22Rv1 (cell line): Measurements from ENCODE around the gene WIPF1.

Experiments
- ZFX ChIP-seq: fragments of 450-650 bp; IDR thresholded peaks from 2 replicates; pipeline ENCODE4 v1.6.1; 2017; ENCODE audit warnings: antibody characterized with exemption, borderline replicate concordance
- TF ChIP-seq, protein P1 (sequence below): fragments of 450-650 bp; IDR thresholded peaks from 2 replicates; pipeline ENCODE4 v1.5.1; 2017; ENCODE audit warnings: mild to moderate bottlenecking

DNA sequence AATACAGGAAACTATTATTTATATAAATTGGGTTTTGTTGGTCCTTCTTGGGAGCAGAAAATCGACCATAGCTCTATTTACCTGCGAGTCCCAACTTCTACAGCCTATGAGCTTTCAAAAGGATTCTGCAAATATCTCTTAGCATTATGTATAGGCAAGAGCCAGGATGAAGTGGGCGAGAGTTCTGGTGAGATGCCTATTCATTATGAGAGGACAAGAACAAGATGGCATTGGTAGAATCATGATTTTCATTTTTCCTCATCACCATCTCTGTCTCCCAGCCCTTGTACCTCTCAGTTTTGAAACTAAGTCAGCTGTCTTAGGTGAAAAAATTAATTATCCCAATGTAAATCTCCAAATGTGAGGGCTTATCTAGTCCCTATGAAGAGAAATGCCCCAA, 25.0 kb downstream of the WIPF1 start:
- TF ChIP-seq, protein P1, sequence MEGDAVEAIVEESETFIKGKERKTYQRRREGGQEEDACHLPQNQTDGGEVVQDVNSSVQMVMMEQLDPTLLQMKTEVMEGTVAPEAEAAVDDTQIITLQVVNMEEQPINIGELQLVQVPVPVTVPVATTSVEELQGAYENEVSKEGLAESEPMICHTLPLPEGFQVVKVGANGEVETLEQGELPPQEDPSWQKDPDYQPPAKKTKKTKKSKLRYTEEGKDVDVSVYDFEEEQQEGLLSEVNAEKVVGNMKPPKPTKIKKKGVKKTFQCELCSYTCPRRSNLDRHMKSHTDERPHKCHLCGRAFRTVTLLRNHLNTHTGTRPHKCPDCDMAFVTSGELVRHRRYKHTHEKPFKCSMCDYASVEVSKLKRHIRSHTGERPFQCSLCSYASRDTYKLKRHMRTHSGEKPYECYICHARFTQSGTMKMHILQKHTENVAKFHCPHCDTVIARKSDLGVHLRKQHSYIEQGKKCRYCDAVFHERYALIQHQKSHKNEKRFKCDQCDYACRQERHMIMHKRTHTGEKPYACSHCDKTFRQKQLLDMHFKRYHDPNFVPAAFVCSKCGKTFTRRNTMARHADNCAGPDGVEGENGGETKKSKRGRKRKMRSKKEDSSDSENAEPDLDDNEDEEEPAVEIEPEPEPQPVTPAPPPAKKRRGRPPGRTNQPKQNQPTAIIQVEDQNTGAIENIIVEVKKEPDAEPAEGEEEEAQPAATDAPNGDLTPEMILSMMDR: no peak
- no peak for TF ChIP-seq ZFX
